DMS 273 (cell line): ENCODE data around the gene SERPINA9.
"Not testable (repeated sequence)": the region's sequence is repeated elsewhere in the genome, so short reads cannot be mapped to it uniquely, and the experiment has no call there.

Source experiments
- DNase-seq: peaks from one replicate; lab custom pipeline; 2025; ENCODE audit not compliant: unreplicated experiment; lab: John Stamatoyannopoulos, UW

The SERPINA9 gene

GRCh38 chr14:94486883-94487282 lies 10.9 kb upstream of the SERPINA9 start:
- DNase-seq: no peak

GRCh38 chr14:94485944-94486841 lies 10.2 kb upstream of the SERPINA9 start:
- peak; percentile 88 for DNase-seq

- DNase-seq: no peak
Measured at GRCh38 chr14:94484481-94484880, 8.5 kb upstream of the SERPINA9 start.

- DNase-seq: no peak
Measured at GRCh38 chr14:94483729-94484275, 7.8 kb upstream of the SERPINA9 start.

GRCh38 chr14:94483071-94483451 lies 7.1 kb upstream of the SERPINA9 start:
- DNase-seq: no peak

GRCh38 chr14:94482132-94483070 lies 6.4 kb upstream of the SERPINA9 start:
- DNase-seq: not testable (repeated sequence)

GRCh38 chr14:94481468-94482131 lies 5.6 kb upstream of the SERPINA9 start:
- no peak for DNase-seq

GRCh38 chr14:94480809-94481208 lies 4.8 kb upstream of the SERPINA9 start:
- no peak for DNase-seq

- DNase-seq: no peak
Measured at GRCh38 chr14:94478420-94478819, 2.4 kb upstream of the SERPINA9 start.

- DNase-seq: no peak
Measured at GRCh38 chr14:94474581-94475031, 1.4 kb downstream of the SERPINA9 start.

GRCh38 chr14:94473666-94474410 lies 2.2 kb downstream of the SERPINA9 start:
- no peak for DNase-seq

- no peak for DNase-seq
Measured at GRCh38 chr14:94472842-94473241, 3.2 kb downstream of the SERPINA9 start.

- no peak for DNase-seq
Measured at GRCh38 chr14:94471045-94471444, 5.0 kb downstream of the SERPINA9 start.

- no peak for DNase-seq
Measured at GRCh38 chr14:94470311-94470710, 5.7 kb downstream of the SERPINA9 start.

GRCh38 chr14:94469261-94469660 lies 6.7 kb downstream of the SERPINA9 start:
- DNase-seq: no peak

- DNase-seq: no peak
Measured at GRCh38 chr14:94467728-94468520, 8.1 kb downstream of the SERPINA9 start.

GRCh38 chr14:94466706-94467370 lies 9.2 kb downstream of the SERPINA9 start:
- DNase-seq: no peak

GRCh38 chr14:94465042-94465441 lies 11.0 kb downstream of the SERPINA9 start:
- no peak for DNase-seq

GRCh38 chr14:94464290-94464689 lies 11.7 kb downstream of the SERPINA9 start:
- no peak for DNase-seq
